Activated naive CD4-positive, alpha-beta T cell treated with anti-CD3 and anti-CD28 coated beads, Interleukin-2, amount 10 ng/mL, durations not matched to agents 7 days and 5 days (primary cell): Measurements from ENCODE around the gene JAZF1.

Experiments
- CTCF ChIA-PET: fragments of 350-600 bp; sonication (Branson Sonifier 250); formaldehyde crosslinking; loops from one replicate; lab custom pipeline; 2021; ENCODE audit warnings: antibody characterized with exemption; lab: Charles Lee
- DNase-seq: peaks from one replicate; pipeline ENCODE4 v3.0.0-alpha.2; 2020
- H3K27ac Mint-ChIP-seq: one replicate; pipeline ENCODE4 v1.8.0; 2021; ENCODE audit warnings: mild to moderate bottlenecking, moderate library complexity, mixed read lengths
- H3K27me3 Mint-ChIP-seq: one replicate; pipeline ENCODE4 v1.8.0; 2021; ENCODE audit warnings: mild to moderate bottlenecking, mixed read lengths
- H3K36me3 Mint-ChIP-seq: one replicate; pipeline ENCODE4 v1.8.0; 2021; ENCODE audit warnings: mixed read lengths
- H3K4me1 Mint-ChIP-seq: one replicate; pipeline ENCODE4 v1.8.0; 2021; ENCODE audit warnings: mixed read lengths
- H3K4me3 Mint-ChIP-seq: one replicate; pipeline ENCODE4 v1.8.0; 2021; ENCODE audit warnings: mild to moderate bottlenecking, moderate library complexity, mixed read lengths
- H3K9me3 Mint-ChIP-seq: one replicate; pipeline ENCODE4 v1.8.0; 2021; ENCODE audit warnings: mixed read lengths

JAZF1 gene

GRCh38 chr7:28046035-28046434, 134.6 kb downstream of the JAZF1 start:
- H3K4me1 Mint-ChIP-seq, result no peaks in the 10 kb centered on the region
- no peak overlapping the region for H3K4me3 Mint-ChIP-seq
- H3K36me3 Mint-ChIP-seq, result no peaks in the 10 kb centered on the region
- H3K27me3 Mint-ChIP-seq, result peaks cover 4% of the 10 kb centered on the region
- no peak overlapping the region for H3K27ac Mint-ChIP-seq
- CTCF ChIA-PET, result no interaction called here
- H3K9me3 Mint-ChIP-seq, result no peaks in the 10 kb centered on the region
- DNase-seq, result no peak

GRCh38 chr7:28045592-28045991, 135.0 kb downstream of the JAZF1 start:
- DNase-seq, result no peak
- H3K9me3 Mint-ChIP-seq, result no peaks in the 10 kb centered on the region
- CTCF ChIA-PET, result no interaction called here
- H3K36me3 Mint-ChIP-seq, result no peaks in the 10 kb centered on the region
- H3K4me3 Mint-ChIP-seq, result no peak overlapping the region
- peaks cover 4% of the 10 kb centered on the region for H3K27me3 Mint-ChIP-seq
- no peak overlapping the region for H3K27ac Mint-ChIP-seq
- no peaks in the 10 kb centered on the region for H3K4me1 Mint-ChIP-seq

- H3K27ac Mint-ChIP-seq, result no peak overlapping the region
- H3K4me3 Mint-ChIP-seq, result no peak overlapping the region
- CTCF ChIA-PET, result interaction anchor here (1.0 kb wide), 1 partner anchor 17 kb away, joined by 4 read pairs; no protein-coding TSS in a partner anchor
- H3K36me3 Mint-ChIP-seq, result no peaks in the 10 kb centered on the region
- no peaks in the 10 kb centered on the region for H3K4me1 Mint-ChIP-seq
- no peaks in the 10 kb centered on the region for H3K9me3 Mint-ChIP-seq
- peaks cover 4% of the 10 kb centered on the region for H3K27me3 Mint-ChIP-seq
- DNase-seq, result no peak
These were observed 135.8 kb downstream of the JAZF1 start for GRCh38 chr7:28044825-28045224.

DNA sequence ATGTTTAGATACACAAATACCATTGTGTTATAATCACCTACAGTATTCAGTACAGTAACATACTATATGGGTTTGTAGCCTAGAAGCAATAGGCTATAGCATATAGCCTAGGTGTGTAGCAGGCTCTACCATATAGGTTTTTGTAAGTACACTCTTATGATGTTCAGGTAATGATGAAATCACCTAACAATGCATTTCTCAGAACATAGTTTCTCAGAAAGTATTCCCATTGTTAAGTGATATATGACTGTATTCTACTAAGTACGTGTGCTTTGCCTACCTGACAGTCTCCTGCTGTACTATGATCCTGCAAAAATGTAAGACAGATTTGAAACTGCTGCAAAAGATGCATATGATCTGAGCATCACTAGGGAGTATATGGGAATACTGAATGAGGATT, 137.9 kb downstream of the JAZF1 start:
- CTCF ChIA-PET, result interaction anchor here (0.9 kb wide), 1 partner anchor 19 kb away, joined by 4 read pairs; no protein-coding TSS in a partner anchor
- no peak overlapping the region for H3K4me3 Mint-ChIP-seq
- DNase-seq, result no peak
- H3K27me3 Mint-ChIP-seq, result no peaks in the 10 kb centered on the region
- no peak overlapping the region for H3K27ac Mint-ChIP-seq
- H3K9me3 Mint-ChIP-seq, result no peaks in the 10 kb centered on the region
- no peaks in the 10 kb centered on the region for H3K4me1 Mint-ChIP-seq
- no peaks in the 10 kb centered on the region for H3K36me3 Mint-ChIP-seq

DNA sequence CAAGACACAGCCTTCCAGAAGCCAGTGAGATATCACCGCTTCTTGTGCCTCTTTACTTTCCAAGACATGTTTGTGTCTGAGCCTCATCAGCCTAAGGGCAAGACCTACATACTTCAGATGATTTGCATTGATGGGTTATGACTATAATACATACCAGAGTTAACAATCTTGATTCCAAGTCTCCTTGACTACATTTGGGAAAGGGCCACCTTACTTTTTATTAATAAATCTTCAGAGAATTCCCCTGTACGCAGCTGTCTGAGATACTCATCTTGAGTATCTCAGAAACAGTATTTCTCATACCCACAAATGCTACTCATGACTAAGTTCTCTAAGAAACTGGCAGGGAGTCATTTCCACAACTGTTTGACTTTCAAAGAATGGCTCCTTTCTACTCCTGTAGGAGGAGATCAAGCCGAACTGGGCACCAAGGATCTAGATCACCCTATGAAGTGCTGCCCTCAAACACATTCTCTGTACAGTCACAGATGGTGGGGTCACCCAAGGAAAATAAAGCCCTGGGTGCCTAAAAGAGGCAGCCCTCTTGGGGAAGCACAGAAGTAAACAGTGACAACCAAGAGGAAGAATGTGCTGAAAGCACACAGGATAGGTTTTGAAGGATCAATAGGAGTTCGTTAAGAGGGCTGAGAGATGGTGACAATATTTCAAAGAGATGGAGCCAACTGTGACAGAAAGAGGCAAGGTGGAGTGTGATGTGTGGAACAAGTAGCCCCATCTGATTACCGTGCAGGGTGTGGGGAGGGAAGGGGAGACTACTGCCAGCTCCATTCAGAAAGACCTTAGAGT, 138.9 kb downstream of the JAZF1 start:
- DNase-seq, result no peak
- no peak overlapping the region for H3K27ac Mint-ChIP-seq
- H3K36me3 Mint-ChIP-seq, result no peaks in the 10 kb centered on the region
- H3K4me3 Mint-ChIP-seq, result no peak overlapping the region
- peaks cover 4% of the 10 kb centered on the region for H3K4me1 Mint-ChIP-seq
- no peaks in the 10 kb centered on the region for H3K9me3 Mint-ChIP-seq
- no peaks in the 10 kb centered on the region for H3K27me3 Mint-ChIP-seq
- CTCF ChIA-PET, result interaction anchor here (0.9 kb wide), 1 partner anchor 20 kb away, joined by 5 read pairs; no protein-coding TSS in a partner anchor

- CTCF ChIA-PET, result interaction anchor here (0.7 kb wide), 1 partner anchor 532 kb away, joined by 3 read pairs; no protein-coding TSS in a partner anchor
- Mint-ChIP-seq H3K27me3 (no peaks in the 10 kb centered on the region), H3K9me3 (no peaks in the 10 kb centered on the region), H3K36me3 (no peaks in the 10 kb centered on the region), H3K4me1 (peaks cover 4% of the 10 kb centered on the region), H3K4me3 (no peak overlapping the region), H3K27ac (no peak overlapping the region)
- no peak for DNase-seq
These were observed 142.3 kb downstream of the JAZF1 start for GRCh38 chr7:28038175-28038797.

- DNase-seq, result no peak
- H3K27ac Mint-ChIP-seq, result no peak overlapping the region
- H3K4me3 Mint-ChIP-seq, result no peak overlapping the region
- H3K4me1 Mint-ChIP-seq, result peaks cover 4% of the 10 kb centered on the region
- no peaks in the 10 kb centered on the region for H3K27me3 Mint-ChIP-seq
- no peaks in the 10 kb centered on the region for H3K36me3 Mint-ChIP-seq
- no peaks in the 10 kb centered on the region for H3K9me3 Mint-ChIP-seq
- CTCF ChIA-PET, result interaction anchor here (0.7 kb wide), 1 partner anchor 532 kb away, joined by 3 read pairs; no protein-coding TSS in a partner anchor
These were observed 143.2 kb downstream of the JAZF1 start for GRCh38 chr7:28037220-28038010.

DNA sequence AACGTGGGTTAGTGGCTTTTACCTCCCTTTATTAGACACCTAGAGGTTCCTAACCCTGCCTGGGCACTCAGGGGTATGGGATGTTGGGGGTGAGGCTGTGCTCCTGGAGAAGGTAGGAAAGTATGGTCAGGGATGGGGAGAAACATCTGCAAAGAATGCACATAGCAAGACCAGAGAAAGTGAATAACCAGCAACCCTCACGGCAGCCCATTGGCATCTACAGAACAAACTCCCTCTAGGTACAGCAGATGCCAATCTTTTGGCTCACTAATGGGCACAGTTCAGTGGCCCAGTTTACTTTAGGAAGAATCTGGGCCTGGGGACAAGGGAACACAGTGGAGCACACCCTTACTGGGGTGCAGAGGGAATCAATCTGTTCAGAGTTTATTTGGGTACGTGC, 143.9 kb downstream of the JAZF1 start:
- no peaks in the 10 kb centered on the region for H3K36me3 Mint-ChIP-seq
- H3K4me1 Mint-ChIP-seq, result peaks cover 4% of the 10 kb centered on the region
- DNase-seq, result no peak
- CTCF ChIA-PET, result no interaction called here
- H3K27ac Mint-ChIP-seq, result no peak overlapping the region
- H3K27me3 Mint-ChIP-seq, result no peaks in the 10 kb centered on the region
- H3K9me3 Mint-ChIP-seq, result no peaks in the 10 kb centered on the region
- H3K4me3 Mint-ChIP-seq, result no peak overlapping the region

DNA sequence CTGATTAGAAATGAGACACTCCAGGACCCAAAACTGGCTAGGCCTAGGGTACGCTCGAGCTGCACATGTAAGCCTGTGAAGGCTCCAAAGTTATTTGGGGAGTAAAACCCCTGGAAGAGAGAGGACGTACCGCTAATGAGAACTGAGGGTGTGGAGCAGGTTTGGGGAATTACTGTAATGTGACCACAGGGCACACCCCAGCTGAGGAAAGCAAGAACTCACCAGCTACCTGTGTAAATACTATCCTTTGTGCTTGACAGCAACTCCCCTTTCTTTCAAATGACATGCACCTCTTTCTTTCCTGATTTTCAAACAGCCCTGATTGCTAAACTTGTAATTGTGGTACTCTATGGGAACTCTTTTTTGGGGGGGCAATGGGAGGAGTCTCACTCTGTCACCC, 147.2 kb downstream of the JAZF1 start:
- CTCF ChIA-PET, result no interaction called here
- Mint-ChIP-seq H3K4me3 (no peak overlapping the region), H3K27me3 (no peaks in the 10 kb centered on the region), H3K9me3 (no peaks in the 10 kb centered on the region), H3K27ac (no peak overlapping the region), H3K4me1 (peaks cover 4% of the 10 kb centered on the region), H3K36me3 (no peaks in the 10 kb centered on the region)
- DNase-seq, result no peak

GRCh38 chr7:28032738-28033380, 147.7 kb downstream of the JAZF1 start:
- DNase-seq, result no peak
- Mint-ChIP-seq H3K27ac (no peak overlapping the region), H3K4me3 (no peak overlapping the region), H3K9me3 (no peaks in the 10 kb centered on the region), H3K27me3 (no peaks in the 10 kb centered on the region), H3K36me3 (no peaks in the 10 kb centered on the region), H3K4me1 (peaks cover 4% of the 10 kb centered on the region)
- CTCF ChIA-PET, result interaction anchor here (0.9 to 1.5 kb wide), 2 partner anchors 12 to 29 kb away, joined by 3 to 4 read pairs; no protein-coding TSS in a partner anchor

DNA sequence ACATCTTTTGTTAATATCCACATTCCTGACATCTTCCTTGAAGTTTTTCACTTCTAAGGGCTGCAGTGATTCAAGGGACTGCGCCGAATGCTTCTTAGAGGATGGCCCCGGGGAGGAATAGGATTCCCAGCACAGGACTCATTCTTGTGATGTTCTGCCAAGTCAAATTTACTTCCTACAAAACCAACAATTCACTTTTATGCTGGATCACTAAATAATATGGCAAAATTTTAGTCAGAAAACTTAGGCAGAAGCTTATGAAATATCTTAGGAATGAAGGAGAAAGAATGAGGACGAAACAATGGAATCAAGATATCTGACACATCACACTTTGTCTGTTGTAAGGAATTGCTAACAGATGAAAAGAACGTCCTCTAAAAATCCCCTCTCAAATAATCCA, 151.5 kb downstream of the JAZF1 start:
- no peak for DNase-seq
- Mint-ChIP-seq H3K9me3 (no peaks in the 10 kb centered on the region), H3K4me1 (no peaks in the 10 kb centered on the region), H3K36me3 (no peaks in the 10 kb centered on the region), H3K27me3 (no peaks in the 10 kb centered on the region), H3K27ac (no peak overlapping the region), H3K4me3 (no peak overlapping the region)
- CTCF ChIA-PET, result no interaction called here

GRCh38 chr7:28028471-28028870, 152.1 kb downstream of the JAZF1 start:
- Mint-ChIP-seq H3K4me3 (no peak overlapping the region), H3K36me3 (no peaks in the 10 kb centered on the region), H3K4me1 (no peaks in the 10 kb centered on the region), H3K27me3 (no peaks in the 10 kb centered on the region), H3K9me3 (no peaks in the 10 kb centered on the region), H3K27ac (no peak overlapping the region)
- no peak for DNase-seq
- CTCF ChIA-PET, result no interaction called here

DNA sequence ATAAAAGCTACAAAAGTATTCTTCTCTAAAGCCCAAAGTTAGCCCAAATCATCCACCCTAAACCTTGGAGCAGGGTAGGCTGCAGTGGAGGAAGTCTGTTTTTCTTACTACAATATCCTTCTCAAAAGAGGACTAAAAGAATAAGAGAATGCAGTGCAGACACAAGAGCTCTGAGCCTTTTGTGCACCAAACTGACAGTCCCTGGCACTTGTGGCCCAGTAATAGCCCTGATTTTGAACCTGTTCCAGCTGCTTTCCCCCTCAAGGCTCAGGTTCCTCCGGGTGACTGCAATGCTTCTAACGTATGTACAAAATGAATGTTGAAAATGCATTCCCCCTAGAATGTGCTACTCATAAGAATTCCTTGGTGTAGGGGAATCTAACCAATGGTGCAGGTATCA, 154.4 kb downstream of the JAZF1 start:
- H3K9me3 Mint-ChIP-seq, result no peaks in the 10 kb centered on the region
- no peaks in the 10 kb centered on the region for H3K4me1 Mint-ChIP-seq
- no peaks in the 10 kb centered on the region for H3K36me3 Mint-ChIP-seq
- H3K27me3 Mint-ChIP-seq, result no peaks in the 10 kb centered on the region
- DNase-seq, result no peak
- H3K4me3 Mint-ChIP-seq, result no peak overlapping the region
- H3K27ac Mint-ChIP-seq, result no peak overlapping the region
- CTCF ChIA-PET, result no interaction called here
